ENCODE measurements around the gene KRTAP6-2. TPM values are rescaled to one million over a fixed set of nuclear protein-coding genes. Genes with fewer than 3 reads are reported as not detected.

KRTAP6-2 gene
- total and polyA plus RNA-seq, 4 donors: not detected

- TF ChIP-seq CTCF (IDR thresholded peaks at IDR 0.05; ENCODE audit: control extremely low read depth, extremely low read depth): no peak
- ATAC-seq (ENCODE audit: insufficient read depth, low FRiP score): no peak
- WGBS, 2 donors: 91 to 100% methylated on average over 1 of the region's 1 CpG
Measured at GRCh38 chr21:30634906-30635305, 36.2 kb upstream of the KRTAP6-2 start, which contains the start of gene KRTAP20-2. KRTAP20-2 (plus strand) TSS chr21:30635206; CDS start chr21:30635264, 58 bp downstream.

DNA sequence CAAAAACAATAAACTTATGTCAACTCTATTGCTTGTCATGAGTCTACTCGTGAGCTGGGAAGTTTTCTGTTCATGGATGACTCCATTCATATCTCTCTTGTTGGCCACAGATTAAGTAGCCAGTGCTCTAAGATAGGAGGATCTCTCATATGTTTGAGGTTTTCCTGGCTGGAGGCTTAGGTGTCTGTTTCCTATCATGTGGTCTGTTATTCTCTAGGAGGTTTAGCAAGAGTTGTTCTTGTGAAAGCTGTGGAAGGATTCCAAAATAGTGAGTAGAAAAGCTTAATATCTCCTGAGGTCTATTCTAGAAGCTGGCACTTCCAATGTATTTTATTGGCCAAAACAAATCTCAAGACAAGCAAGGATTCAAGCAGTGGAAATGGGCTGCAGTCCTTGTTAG, 30.5 kb upstream of the KRTAP6-2 start:
- no peak overlapping the region for H3K9ac ChIP-seq (ENCODE audit: insufficient read depth in 1 of 2, low read length in 2 of 2)
- 62 to 75% methylated on average over 1 of the region's 1 CpG for WGBS, 2 donors
- no peaks in the 10 kb centered on the region for H3K36me3 ChIP-seq (ENCODE audit: control insufficient read depth in 4 of 4, insufficient read depth in 4 of 4, low read length in 4 of 4)
- no peaks in the 10 kb centered on the region for H3K4me1 ChIP-seq (ENCODE audit: control insufficient read depth in 5 of 5, insufficient read depth in 5 of 5, low read length in 5 of 5)
- ATAC-seq (ENCODE audit: insufficient read depth, low FRiP score) (no peak), DNase-seq (no peak)
- H3K4me3 ChIP-seq: no peak overlapping the region
- no peak overlapping the region for H3K27ac ChIP-seq (ENCODE audit: low read depth in 1 of 2, low read length in 1 of 2)
- H3K9me3 ChIP-seq (ENCODE audit: control insufficient read depth in 4 of 4, insufficient read depth in 3 of 4, low read length in 3 of 4): peaks cover 0 to 7% (median 2%) of the 10 kb centered on the region in 4 donors
- no peaks in the 10 kb centered on the region for H3K27me3 ChIP-seq (ENCODE audit: control insufficient read depth in 3 of 3, insufficient read depth in 3 of 3, low read length in 2 of 3)
- no peak for TF ChIP-seq CTCF (IDR thresholded peaks at IDR 0.05; ENCODE audit: control extremely low read depth, extremely low read depth)

More at GRCh38 chr21:30634906-30635305, 36.2 kb upstream of the KRTAP6-2 start, which contains the start of gene KRTAP20-2:
- no peak for DNase-seq
- no peaks in the 10 kb centered on the region for H3K27me3 ChIP-seq (ENCODE audit: control insufficient read depth in 3 of 3, insufficient read depth in 3 of 3, low read length in 2 of 3)
- no peak within 1 kb of the TSS for H3K27ac ChIP-seq (ENCODE audit: low read depth in 1 of 2, low read length in 1 of 2)
- H3K9ac ChIP-seq (ENCODE audit: insufficient read depth in 1 of 2, low read length in 2 of 2): no peak within 1 kb of the TSS
- H3K4me3 ChIP-seq: no peak within 1 kb of the TSS
- no peaks in the 10 kb centered on the region for H3K4me1 ChIP-seq (ENCODE audit: control insufficient read depth in 5 of 5, insufficient read depth in 5 of 5, low read length in 5 of 5)
- H3K36me3 ChIP-seq (ENCODE audit: control insufficient read depth in 4 of 4, insufficient read depth in 4 of 4, low read length in 4 of 4): no peaks in the 10 kb centered on the region
- H3K9me3 ChIP-seq (ENCODE audit: control insufficient read depth in 4 of 4, insufficient read depth in 3 of 4, low read length in 3 of 4): no peaks in the 10 kb centered on the region

GRCh38 chr21:30628109-30628508, 29.4 kb upstream of the KRTAP6-2 start:
- H3K36me3 ChIP-seq (ENCODE audit: control insufficient read depth in 4 of 4, insufficient read depth in 4 of 4, low read length in 4 of 4): no peaks in the 10 kb centered on the region
- no peak overlapping the region for H3K9ac ChIP-seq (ENCODE audit: insufficient read depth in 1 of 2, low read length in 2 of 2)
- H3K9me3 ChIP-seq (ENCODE audit: control insufficient read depth in 4 of 4, insufficient read depth in 3 of 4, low read length in 3 of 4): peaks cover 0 to 12% (median 2%) of the 10 kb centered on the region in 4 donors
- ATAC-seq (ENCODE audit: insufficient read depth, low FRiP score) (no peak), DNase-seq (no peak)
- no peak overlapping the region for H3K27ac ChIP-seq (ENCODE audit: low read depth in 1 of 2, low read length in 1 of 2)
- H3K4me1 ChIP-seq (ENCODE audit: control insufficient read depth in 5 of 5, insufficient read depth in 5 of 5, low read length in 5 of 5): no peaks in the 10 kb centered on the region
- 75 to 82% methylated on average over 4 of the region's 4 CpGs for WGBS, 2 donors
- H3K4me3 ChIP-seq: no peak overlapping the region
- TF ChIP-seq CTCF (IDR thresholded peaks at IDR 0.05; ENCODE audit: control extremely low read depth, extremely low read depth): no peak
- no peaks in the 10 kb centered on the region for H3K27me3 ChIP-seq (ENCODE audit: control insufficient read depth in 3 of 3, insufficient read depth in 3 of 3, low read length in 2 of 3)

Data from lung (tissue), 12 donors.